ENCODE measurements around the gene NLRP10.

Gene NLRP10

DNA sequence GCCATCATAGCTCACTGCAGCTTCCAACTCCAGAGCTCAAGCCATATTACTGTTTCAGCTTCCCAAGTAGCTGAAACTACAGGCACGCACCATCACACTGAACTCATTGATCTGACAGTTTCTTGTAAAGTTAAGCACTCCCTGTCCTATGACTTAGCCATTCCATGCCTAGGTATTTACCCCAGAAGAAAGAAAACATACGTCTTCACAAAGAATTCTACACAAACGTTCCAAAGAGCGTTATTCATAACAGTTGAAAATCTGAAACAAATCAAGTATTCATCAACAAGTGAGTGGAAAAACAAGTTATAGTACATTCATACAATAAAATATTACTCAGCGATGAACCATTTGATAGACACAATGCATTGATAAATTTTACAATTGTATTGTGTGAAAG lies 7.8 kb upstream of the NLRP10 start:
- DNase-seq (ENCODE audit: low read depth): no peak

DNA sequence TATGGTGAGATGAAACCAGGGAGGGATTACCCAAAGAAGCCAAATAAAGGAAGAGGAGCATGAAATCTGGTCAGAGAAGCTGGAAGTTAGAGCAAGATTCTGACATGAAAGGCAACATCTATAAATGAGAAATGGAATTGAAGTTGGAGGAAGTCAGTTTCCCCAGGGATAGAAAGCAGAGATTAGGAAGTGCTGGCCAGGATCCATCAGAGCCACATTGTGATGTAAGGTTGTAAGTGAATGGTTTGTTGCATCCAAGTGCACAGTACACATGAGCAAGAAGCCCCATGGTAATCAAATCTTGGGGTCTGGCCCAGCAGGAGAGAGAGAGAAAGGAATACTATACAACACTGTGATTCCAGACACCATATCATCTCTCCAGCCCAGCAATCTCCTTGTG lies 6.6 kb upstream of the NLRP10 start:
- no peak for DNase-seq (ENCODE audit: low read depth)

DNA sequence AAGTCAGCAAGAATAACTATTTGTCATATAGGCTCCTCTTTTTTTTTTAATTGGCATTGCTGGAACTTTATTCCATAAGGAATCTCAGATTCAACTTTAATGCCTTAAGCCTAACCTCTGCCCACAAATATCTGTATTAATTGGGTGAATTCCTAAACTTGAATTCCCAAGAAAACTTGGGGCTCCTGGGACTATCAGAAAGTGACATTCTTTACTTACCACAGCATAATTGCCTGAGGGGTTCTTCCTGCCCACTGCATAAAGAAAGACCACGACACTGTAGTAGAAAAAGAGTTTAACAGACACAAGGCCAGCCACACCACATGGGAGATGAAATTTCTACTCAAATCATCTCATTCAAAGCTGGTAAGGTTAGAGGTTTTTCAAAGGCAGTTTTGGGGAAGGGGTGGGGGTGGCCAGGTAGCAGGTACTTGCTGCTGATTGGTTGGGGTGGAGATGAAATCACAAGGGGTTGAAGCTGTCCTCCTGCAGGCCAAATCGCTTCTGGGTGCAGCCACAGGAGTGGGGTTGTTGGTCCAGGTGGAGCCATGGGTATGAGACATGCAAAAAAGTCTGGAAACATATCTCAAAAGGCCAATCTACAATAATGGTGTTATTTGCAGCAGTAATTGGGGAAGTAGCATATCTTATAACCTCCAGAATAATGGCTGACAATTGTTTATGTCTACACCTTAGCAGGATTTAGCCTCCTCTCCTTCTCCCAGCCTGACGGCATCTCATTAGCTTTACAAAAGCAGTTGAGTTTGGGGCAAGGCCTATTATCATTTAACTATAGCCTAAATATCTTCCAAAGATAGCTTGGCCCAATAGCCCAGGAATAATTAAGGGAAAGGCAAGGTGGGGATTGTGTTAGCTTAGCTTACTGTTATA lies 4.8 kb upstream of the NLRP10 start:
- DNase-seq (ENCODE audit: low read depth): no peak

DNA sequence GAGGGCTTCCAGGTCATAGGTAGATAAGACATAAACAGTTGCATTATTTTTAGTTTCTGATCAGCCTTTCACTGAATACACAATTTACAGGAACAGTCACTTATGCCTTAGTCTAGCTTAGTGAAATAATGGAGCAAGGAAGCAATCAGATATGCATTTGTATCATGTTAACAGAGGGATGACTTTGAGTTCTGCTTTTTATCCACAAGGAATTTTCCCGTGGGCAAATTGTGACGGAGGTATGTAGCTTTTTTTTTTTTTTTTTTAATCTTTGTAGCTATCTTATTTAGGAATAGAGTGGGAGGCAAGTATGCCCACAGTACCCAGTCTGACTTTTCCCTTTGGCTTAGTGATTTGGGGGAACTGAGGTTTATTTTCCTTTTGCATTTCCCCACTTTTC lies 3.4 kb upstream of the NLRP10 start:
- DNase-seq (ENCODE audit: low read depth): no peak

DNA sequence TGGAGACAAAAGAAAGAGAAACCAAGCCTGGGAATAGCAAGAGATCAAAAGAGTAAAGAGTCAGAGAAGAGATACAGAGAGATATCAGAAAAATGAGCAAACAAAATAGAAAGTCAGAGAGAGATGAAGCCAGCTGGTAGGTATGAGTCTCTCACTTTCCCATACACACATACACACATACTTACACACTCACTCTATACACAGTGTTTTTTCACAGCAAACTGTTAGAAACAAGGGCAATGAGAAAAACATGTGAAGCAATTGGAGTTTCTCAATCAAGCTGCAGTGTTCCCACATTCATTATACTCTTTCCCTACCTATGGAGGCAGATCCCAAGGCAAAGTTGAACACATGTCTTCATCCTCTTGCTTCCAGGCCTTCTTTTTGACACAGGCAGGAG lies 2.6 kb upstream of the NLRP10 start:
- no peak for DNase-seq (ENCODE audit: low read depth)

DNA sequence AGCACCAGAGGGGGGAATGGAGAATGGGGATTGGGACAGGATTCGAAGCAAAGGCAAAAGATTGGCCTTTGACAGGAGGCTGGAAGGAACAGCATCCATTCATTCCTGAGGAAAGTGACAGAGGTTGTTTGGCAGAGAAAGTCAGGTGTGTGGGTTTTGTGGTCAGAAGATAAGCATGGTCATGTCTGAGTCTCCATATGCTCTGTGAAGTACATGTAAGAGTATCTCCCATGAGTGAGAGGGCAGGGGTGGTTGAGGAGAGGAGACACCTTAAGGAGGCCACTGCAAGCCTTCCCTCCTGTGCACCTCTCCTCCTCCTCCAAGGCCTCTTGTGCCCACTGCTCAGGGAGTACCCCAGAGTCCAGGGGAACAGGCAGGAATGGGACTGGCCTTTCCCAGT lies 1.9 kb upstream of the NLRP10 start:
- no peak for DNase-seq (ENCODE audit: low read depth)

DNA sequence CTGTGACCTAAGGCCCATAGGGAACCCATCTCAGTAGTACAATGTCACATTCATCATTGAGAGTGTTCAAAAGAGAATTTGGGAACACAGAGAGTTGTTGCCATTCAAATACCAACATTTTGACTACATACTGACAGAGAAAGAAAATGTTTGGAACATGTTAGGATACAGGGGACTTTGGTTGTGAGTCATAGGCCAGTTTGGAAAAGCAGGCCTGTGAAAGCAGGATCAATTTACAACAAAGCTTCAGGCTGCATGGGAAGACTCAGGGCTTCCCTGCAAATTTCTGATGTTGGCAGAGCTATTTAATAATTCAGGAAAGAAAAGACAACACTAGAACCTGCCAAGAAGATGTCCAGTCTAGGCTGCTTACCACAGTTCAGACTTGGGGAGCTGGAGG lies 374 bp downstream of the NLRP10 start:
- no peak for DNase-seq (ENCODE audit: low read depth)

DNA sequence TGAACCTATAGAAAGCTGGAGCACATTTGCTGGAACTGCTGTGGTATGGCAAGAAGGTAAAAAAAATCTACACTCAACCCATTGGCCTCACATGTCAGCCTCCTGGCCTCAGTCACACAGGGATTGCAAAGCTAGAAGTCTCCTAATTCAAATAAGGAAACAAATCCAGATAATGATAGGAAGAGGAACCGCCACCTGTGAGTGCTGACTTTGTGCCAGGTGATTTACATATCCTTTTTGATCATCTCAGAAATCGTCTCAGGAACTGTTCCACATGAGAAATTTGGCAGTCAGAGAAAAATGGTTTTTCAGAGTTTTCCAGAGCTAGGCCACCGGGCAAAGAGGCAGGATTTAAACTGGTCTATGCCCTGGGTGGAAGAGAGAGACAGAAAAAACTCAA lies 986 bp downstream of the NLRP10 start:
- no peak for DNase-seq (ENCODE audit: low read depth)

DNA sequence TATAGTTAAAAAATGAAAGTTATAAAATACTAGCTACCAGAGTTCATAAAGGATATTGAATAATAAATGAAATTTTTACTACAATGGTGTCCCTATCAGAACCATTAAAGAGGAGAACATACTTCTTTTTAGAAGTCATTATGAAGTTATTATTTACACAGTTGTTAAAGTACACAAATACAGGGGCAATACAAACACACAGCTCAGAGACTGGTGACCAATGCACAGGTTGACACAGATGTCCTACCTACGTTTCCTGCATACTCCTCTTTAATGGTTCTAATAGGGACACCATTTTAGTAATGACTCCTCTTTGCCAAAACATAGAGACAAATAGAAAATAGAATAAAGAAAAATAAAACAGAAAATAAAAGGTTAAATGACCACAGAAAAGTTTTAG lies 10.1 kb downstream of the NLRP10 start:
- no peak for DNase-seq (ENCODE audit: low read depth)

DNA sequence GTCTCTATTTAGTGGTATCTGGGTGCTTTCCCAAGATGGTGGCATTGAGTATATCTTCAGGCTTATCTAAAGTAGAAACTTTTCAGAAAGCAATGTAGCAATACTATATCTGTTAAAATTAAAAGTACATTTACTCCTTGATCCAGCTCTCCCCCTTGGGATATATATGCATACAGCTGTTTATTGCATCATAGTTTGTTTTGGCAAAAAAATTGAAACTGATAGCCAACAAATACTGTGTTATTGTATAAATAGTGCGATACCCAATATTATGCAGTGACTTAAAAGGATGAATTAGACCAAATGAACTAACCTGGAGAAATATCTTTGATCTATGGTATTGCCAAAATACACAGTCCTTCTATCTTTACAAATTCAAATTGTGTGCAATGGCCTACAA lies 15.3 kb downstream of the NLRP10 start:
- DNase-seq (ENCODE audit: low read depth): no peak

DNA sequence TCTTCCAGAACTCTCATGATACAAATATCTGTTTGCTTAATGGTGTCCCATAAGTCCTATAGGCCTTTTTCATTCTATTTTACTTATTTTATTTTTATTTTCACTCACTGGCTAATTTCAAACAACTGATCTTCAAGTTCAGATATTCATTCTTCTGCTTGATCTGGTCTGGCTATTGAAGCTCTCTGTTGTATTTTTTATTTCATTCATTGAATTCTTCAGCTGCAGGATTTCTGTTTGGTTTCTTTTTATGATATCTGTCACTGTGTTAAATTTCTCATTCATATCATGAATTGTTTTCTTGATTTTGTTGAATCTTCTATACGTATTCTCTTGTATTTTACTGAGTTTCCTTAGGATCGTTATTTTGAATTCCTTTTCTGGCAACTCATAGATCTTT lies 21.1 kb downstream of the NLRP10 start:
- no peak for DNase-seq (ENCODE audit: low read depth)

DNA sequence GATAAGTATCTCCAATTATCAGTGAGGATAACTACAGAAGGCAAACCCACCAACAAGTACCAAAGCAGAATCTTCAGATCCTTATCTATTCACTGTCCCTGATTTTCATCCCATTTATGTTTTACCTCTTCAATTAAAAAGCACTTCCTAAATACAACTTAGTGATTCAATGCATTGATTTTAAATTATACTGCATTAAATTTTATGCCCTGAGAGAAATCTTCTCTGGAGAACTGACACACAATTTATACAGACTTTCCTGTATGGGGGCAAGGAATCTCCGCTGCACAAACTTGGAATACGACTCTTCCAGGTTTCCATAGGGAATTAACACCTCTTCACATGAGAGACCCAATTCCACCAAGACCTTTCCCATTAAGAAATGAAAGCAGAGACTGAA lies 23.6 kb downstream of the NLRP10 start, which contains the start of gene OR10A3:
Gene OR10A3, minus strand, starts transcription at position 101 of the 400 bp plus-strand sequence. CDS start 2,188 bp downstream, outside the sequence.
- DNase-seq (ENCODE audit: low read depth): no peak

DNA sequence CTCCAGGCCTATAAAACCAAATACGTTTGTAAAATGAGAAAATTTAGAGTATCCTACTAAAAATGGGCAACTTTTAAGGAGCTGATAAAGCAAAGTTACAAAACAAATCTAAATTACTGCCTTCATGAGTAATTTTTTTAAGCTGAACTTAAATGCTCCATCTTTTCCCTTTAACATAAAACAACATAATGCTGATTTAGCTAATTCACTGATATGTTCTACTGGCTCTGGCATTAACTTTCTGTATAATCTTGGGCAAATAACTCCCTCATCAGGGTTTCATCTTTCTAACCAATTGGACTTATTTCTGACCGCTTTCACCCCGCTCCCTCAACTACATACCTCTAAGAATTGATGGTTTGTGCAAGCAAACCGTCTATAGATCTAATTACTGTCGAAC lies 24.1 kb downstream of the NLRP10 start:
- DNase-seq (ENCODE audit: low read depth): no peak

DNA sequence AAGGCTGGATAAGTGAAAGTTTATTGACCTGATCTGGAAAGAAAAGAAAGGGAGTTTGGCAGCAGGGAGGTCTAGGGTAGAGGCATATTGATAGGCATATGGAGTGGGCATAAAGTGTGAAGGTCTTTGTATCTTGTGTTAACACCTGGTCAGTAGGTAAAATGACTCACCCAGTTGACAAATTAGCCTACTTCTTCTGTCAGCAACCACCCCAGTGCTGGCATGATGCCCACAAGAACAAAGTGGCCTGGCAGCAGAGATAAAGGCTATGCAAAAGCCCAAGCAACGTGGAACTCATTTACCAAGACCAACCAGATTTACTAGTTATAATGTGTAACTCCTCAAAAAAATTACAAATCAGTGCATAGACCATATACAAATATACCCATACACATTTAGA lies 28.6 kb downstream of the NLRP10 start:
- DNase-seq (ENCODE audit: low read depth): no peak

DNA sequence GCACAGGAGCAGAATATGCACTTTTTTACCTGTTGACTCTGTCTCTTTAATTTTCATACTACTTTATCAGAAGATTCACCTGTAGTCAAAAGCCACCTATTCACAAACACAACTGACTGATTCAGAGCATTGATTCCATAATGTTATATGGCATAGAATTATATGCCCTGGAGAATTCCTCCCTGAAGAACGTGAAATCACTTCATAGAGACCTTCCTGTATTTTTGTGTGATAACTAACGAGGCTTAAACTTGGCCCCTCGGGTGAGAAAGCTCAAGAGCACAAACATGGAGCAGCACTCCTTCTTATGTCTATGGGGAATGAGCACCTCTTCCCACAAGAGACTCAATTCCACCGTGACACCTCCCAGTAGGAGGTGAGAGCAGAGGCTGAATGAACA lies 34.1 kb downstream of the NLRP10 start, which contains the start of gene OR10A6:
Gene OR10A6, minus strand, starts transcription at position 101 of the 400 bp plus-strand sequence. CDS start 2,606 bp downstream, outside the sequence.
- no peak for DNase-seq (ENCODE audit: low read depth)

DNA sequence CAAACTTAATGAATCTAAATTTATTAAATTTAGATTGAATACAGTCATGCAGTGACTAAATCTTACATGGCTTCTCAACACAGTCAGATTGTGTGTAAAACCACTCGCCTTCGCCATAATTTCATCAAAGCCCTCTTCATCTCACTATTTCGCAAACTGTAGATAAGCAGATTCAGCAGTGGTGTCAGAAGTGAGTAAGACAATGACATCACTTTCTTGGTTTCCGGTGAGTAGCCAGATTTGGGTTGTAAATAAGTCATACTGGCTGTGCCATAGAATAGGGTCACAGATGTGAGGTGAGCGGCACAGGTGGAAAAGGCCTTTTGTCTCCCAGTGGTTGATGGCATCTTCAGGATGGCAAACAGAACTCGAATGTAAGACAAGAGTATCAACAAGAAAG lies 37.6 kb downstream of the NLRP10 start:
- DNase-seq (ENCODE audit: low read depth): no peak

DNA sequence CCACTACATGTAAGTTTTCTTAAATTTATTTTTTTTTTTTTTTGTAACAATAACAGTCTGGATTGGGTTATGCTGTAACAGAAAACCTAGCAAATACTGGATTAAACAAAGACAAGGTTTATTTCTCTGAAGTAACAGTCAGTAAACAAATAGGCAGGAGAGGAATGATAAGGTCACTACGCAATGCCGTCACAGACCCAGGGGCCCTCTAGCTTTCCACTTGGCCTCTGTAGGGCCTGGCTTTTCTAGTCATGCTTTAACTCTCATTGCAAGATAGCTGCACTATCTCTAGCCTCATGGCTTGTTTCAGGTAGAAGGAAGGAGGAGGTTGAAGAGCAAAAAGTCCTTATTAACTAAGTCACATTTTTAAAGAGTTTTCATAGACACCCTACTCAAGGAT lies 40.7 kb downstream of the NLRP10 start:
- no peak for DNase-seq (ENCODE audit: low read depth)

DNA sequence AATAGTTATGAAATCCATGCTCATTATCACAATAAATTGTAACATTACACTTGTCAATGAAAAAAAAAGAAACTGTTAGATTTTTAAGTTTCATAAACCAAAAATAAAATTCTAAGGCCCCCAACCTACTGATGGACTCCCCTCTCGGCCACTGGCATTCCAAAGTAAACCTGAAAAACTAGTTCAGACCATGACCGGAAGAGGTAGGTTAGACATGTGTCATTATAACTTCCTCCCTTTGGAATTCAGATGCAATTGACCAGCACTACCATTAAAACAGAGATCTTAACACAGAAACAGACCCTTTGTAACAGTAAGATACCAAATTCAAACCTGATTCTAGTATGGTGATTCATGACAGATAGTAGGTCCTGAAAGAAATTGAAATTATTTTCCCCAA lies 47.1 kb downstream of the NLRP10 start:
- no peak for DNase-seq (ENCODE audit: low read depth)
